HG03175 (cell line): ENCODE data around the gene MTHFD1L.
"Not testable (repeated sequence)": the region's sequence is repeated elsewhere in the genome, so short reads cannot be mapped to it uniquely, and the experiment has no call there.

Experiments used
- ATAC-seq: cut with Tn5 transposase; IDR thresholded peaks from one replicate; pipeline ENCODE4 v1.9.1; 2021; ENCODE audit warnings: mild to moderate bottlenecking, moderate library complexity; ENCODE audit not compliant: unreplicated experiment

Gene MTHFD1L

DNA sequence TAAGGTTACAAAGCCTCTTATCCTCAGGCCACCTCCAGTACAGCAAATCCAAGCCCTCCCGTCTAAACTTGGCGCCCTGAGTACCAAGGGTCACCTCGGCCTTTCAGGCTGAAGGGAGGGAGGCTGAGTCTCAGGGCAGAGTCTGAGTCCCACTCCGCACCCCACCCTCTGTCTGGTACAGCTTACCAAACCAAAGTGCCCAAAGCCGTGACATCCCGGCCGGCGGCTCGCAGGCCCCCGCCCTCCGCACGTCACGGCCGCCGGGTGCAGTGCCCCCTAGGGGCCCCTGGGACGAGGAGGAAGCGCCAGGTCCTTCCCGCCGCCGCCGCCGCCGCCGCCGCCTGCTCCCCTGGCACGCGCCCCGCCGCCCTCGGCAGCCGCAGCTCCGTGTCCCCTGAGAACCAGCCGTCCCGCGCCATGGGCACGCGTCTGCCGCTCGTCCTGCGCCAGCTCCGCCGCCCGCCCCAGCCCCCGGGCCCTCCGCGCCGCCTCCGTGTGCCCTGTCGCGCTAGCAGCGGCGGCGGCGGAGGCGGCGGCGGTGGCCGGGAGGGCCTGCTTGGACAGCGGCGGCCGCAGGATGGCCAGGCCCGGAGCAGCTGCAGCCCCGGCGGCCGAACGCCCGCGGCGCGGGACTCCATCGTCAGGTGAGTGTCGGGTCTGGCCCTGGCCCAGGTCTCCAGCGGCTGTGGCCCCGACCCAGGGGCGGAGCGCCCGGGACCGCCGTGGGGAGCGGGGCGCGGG is at the start of gene MTHFD1L:
TSS of gene MTHFD1L (plus strand) at position 297 of the 741 bp plus-strand sequence. CDS start at position 418, 121 bp downstream.
- peak; percentile 77 for ATAC-seq

DNA sequence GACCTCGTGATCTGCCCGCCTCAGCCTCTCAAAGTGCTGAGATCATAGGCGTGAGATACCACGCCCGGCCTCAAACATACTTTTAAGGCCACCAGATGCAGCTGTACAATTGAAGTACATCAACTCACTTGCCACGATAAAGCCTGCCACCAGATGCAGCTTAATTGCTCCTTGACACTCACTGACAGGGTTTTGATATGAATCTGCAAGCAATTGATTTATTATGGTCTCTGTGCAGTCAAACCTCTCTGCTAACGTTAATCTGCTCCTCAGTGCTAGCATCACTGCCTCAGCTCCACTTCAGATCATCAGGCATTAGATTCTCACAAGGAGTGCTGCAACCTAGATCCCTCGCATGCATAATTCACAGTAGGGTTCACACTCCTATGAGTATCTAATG is 48.9 kb upstream of the MTHFD1L start:
- ATAC-seq: not testable (repeated sequence)

DNA sequence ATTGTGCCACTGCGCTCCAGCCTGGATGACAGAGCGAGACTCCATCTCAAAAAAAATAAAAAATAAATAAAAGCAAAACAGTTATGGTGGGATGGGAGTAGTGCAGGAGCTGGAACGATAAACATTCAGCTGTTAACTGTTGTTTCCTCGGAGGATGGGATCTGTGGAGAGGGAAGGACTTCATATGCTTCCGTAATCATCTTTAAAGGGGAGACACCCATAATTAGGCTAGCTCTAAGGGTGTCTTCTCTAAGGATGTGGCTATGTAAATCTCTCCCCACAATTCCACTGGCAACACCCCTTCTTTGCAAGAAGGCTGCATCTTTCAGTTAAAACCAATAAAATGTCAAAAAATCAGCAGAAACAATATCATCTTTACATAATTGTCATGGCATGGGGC is 42.6 kb upstream of the MTHFD1L start:
- no peak for ATAC-seq

- no peak for ATAC-seq
Measured at GRCh38 chr6:150826788-150827187, 38.7 kb upstream of the MTHFD1L start.

- ATAC-seq: not testable (repeated sequence)
Measured at GRCh38 chr6:150828107-150828506, 37.4 kb upstream of the MTHFD1L start.

DNA sequence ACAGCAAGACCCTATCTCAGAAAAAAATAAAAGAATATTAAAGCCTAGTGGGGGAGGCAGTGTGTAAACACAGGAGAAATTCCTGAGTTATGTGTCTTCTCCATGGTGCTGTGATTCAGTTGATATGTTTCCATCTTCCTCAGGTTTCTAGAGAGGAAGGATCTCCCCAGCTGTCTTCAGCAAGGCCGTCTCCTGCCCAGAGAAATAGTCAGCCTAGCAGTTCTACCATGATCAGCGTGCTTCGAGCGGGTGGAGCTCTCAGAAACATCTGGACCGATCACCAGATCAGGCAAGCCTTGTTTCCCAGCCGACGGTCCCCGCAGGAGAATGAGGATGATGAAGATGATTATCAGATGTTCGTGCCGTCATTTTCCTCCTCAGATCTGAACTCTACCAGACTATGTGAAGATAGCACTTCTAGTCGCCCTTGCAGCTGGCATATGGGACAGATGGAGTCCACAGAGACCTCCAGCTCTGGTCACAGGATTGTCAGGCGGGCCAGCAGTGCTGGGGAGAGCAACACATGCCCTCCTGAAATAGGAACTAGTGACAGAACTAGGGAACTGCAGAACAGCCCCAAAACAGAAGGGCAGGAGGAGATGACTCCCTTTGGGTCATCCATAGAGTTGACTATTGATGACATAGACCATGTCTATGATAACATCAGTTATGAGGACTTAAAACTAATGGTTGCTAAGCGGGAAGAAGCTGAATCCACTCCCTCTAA is 34.9 kb upstream of the MTHFD1L start:
- no peak for ATAC-seq

GRCh38 chr6:150831577-150831976 is 33.9 kb upstream of the MTHFD1L start:
- ATAC-seq: no peak

- no peak for ATAC-seq
Measured at GRCh38 chr6:150835620-150836019, 29.9 kb upstream of the MTHFD1L start.

GRCh38 chr6:150840185-150840584 is 25.3 kb upstream of the MTHFD1L start:
- no peak for ATAC-seq

GRCh38 chr6:150841189-150841588 is 24.3 kb upstream of the MTHFD1L start:
- no peak for ATAC-seq

- ATAC-seq: no peak
Measured at GRCh38 chr6:150841697-150842096, 23.8 kb upstream of the MTHFD1L start.

DNA sequence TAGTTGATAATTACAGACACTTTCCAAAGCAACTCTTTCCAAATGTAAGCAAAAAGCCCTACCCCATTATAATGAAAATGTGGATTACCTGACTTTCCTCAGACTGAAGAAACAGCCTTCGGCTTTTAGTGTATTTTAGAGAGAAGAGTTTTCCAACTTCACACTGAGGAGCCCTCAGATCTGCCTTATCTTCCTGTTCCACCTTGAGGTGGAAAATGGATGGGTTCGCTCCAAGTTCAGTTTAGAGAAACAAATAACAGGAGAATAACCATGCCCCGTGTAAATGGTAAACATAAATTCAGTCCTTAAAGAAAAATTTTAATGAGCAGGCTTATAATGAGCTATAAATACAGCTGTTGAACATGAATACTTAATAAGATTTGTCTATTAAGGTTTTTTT is 21.1 kb upstream of the MTHFD1L start:
- ATAC-seq: no peak

DNA sequence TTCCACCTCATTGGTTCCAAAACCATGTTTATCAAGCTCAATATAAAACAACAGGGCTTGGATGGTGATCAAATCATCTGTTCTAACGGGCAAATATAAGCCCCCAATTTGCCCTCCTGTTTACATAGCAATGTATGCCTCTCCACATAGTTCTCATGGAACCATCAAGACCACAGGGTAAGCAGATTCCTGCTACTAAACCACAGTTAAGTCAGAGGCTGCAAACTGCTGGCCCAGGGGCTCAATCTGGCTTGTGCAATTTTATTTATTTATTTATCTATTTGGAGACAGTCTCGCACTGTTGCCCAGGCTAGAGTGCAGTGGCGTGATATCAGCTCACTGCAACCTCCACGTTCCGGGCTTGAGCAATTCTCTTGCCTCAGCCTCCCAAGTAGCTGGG is 18.9 kb upstream of the MTHFD1L start:
- no peak for ATAC-seq

DNA sequence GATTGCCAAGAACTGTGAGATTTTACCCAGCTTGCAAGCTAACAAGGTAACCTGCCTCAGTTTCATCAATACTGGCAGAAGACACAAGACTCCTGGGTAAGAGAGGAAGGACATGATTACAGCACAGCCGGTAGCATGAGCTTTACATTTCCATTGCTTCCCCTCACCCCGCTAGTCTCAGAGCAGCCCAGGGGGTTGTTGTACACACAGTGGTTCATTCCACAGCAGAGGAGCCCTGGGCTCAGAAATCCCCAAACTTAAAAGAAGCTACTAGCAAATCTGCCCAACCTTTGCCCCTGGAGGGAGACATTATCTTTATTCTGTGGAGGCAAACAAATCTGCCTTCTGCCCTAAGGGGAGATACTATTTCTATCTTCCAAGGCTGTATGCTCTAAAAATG is 17.1 kb upstream of the MTHFD1L start:
- no peak for ATAC-seq

- not testable (repeated sequence) for ATAC-seq
Measured at GRCh38 chr6:150854392-150854791, 11.1 kb upstream of the MTHFD1L start.

GRCh38 chr6:150855171-150855570 is 10.3 kb upstream of the MTHFD1L start:
- not testable (repeated sequence) for ATAC-seq

- ATAC-seq: no peak
Measured at GRCh38 chr6:150857062-150857944, 8.2 kb upstream of the MTHFD1L start.

DNA sequence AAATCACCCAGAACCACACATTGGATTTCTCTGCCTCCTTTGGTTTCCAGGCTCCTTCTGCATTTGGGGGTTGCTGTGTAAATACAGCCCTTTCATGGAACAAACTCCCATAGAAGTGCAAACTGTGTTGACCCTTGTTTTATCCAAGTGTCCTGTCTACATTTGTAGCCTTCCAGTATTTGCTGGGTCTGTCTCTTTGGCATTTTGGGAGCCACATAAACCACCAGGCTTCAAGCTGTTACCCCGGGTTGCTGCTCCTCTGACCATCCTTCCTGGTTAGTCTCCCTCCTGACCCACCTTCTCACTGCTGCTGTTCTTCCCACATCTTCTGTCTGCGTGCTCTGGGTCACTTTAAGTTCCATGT is 7.6 kb upstream of the MTHFD1L start:
- no peak for ATAC-seq

DNA sequence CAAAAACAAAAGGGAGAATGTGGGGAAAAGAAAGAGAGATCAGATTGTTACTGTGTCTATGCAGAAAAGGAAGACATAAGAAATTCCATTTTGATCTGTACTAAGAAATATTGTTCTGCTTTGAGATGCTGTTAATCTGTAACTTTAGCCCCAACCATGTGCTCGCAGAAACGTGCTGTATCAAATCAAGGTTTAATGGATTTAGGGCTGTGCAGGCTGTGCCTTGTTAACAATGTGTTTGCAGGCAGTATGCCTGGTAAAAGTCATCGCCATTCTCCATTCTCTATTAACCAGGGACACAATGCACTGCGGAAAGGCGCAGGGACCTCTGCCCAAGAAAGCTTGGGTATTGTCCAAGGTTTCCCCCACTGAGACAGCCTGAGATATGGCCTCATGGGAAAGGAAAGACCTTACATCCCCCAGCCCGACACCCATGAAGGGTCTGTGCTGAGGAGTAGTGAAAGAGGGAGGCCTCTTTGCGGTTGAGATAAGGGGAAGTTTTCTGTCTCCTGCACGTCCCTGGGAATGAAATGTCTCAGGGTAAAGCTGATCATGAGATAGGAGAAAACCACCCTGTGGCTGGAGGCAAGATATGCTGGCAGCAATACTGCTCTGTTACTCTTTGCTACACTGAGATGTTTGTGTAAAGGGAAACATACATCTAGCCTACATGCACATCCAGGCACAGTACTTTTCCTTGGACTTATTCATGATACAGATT is 3.9 kb upstream of the MTHFD1L start:
- not testable (repeated sequence) for ATAC-seq

DNA sequence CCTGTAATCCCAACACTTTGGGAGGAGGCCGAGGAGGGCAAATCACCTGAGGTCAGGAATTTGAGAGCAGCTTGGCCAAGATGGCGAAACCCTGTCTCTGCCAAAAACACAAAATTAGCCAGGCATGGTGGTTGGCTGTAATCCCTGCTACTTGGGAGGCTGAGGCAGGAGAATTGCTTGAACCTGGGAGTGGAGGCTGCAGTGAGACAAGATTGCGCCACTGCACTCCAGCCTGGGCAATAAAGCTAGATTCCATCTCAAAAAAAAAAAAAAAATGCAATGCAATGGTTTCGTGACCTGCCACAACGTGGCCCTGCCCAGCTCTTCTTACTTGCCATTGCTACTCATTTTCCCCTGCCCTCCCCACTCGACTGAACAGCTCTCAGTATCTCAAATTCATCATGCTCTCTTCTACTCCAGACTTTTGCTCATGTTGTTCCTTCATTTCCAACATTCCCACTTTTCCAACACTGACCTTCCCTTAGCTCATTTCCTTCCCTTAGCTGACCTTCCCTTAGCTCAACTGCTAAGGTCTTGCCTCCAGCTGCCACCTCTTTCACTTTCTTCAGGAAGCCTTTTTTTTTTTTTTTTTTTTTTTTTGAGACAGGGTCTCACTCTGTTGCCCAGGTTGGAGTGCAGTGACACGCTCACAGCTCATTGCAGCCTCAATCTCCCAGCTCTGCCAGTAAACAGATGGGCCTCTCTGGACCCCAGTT is 2.1 kb upstream of the MTHFD1L start:
- no peak for ATAC-seq
